H1 (cell line): Measurements from ENCODE around the gene EPM2A. TPM values are rescaled to one million over a fixed set of nuclear protein-coding genes. Genes with fewer than 3 reads are reported as not detected.

Experiments used
- CTCF ChIA-PET: fragments of 300-600 bp; sonication (Branson Sonifier 250); formaldehyde crosslinking; loops from one replicate; lab custom pipeline; 2021; ENCODE audit not compliant: partially characterized antibody; lab: Charles Lee
- POLR2A ChIA-PET: fragments of 300-600 bp; sonication (Branson Sonifier 250); formaldehyde crosslinking; loops from one replicate; lab custom pipeline; 2021; ENCODE audit warnings: inconsistent platforms; ENCODE audit not compliant: partially characterized antibody; lab: Charles Lee
- DNase-seq, 2 experiments: peaks; one replicate each; pipeline versions ENCODE4 v3.0.0 to v3.0.0-alpha.2; 2010 to 2022; ENCODE audit warnings: low spot score in 2 of 2, low read depth in 1 of 2, mixed read lengths in 1 of 2
- FAIRE-seq: peaks from 2 replicates; lab custom pipeline; 2011; peaks lifted over from hg19 to GRCh38; lab: Jason Lieb, UNC
- H2AFZ ChIP-seq: 2 replicates; pipeline ENCODE4 v1.8.1; 2012; ENCODE audit warnings: low read length, inconsistent platforms
- H2AK5ac ChIP-seq: 2 replicates; pipeline ENCODE4 v1.6.1; 2013; ENCODE audit warnings: low read depth, low read length
- H2BK120ac ChIP-seq: replicated peaks from 2 replicates; pipeline ENCODE3; 2013; ENCODE audit warnings: low read depth, low read length, inconsistent platforms
- H2BK12ac ChIP-seq: 2 replicates; pipeline ENCODE4 v1.6.1; 2013; ENCODE audit warnings: low read depth, low read length
- H2BK15ac ChIP-seq: 2 replicates; pipeline ENCODE4 v1.6.1; 2013; ENCODE audit warnings: low read length
- H2BK20ac ChIP-seq: 2 replicates; pipeline ENCODE4 v1.6.1; 2013; ENCODE audit warnings: low read length
- H2BK5ac ChIP-seq: 2 replicates; pipeline ENCODE4 v1.6.1; 2013; ENCODE audit warnings: low read depth, low read length
- H3K14ac ChIP-seq: 2 replicates; pipeline ENCODE4 v1.6.1; 2013; ENCODE audit warnings: inconsistent platforms; ENCODE audit not compliant: insufficient read length
- H3K18ac ChIP-seq: 2 replicates; pipeline ENCODE4 v1.6.1; 2013; ENCODE audit warnings: low read length; ENCODE audit errors: extremely low read depth
- H3K23ac ChIP-seq: 2 replicates; pipeline ENCODE4 v1.6.1; 2013; ENCODE audit warnings: inconsistent platforms; ENCODE audit not compliant: insufficient read length
- H3K23me2 ChIP-seq: 2 replicates; pipeline ENCODE4 v1.6.1; 2013; ENCODE audit warnings: low read depth, low read length
- H3K27ac ChIP-seq: 2 replicates; pipeline ENCODE4 v1.6.1; 2011; ENCODE audit warnings: low read depth, low read length, inconsistent platforms
- H3K27me3 ChIP-seq, 4 experiments: replicated peaks in 1 of 4; 1 replicate in 1 of 4; 2 replicates in 3 of 4; pipeline versions ENCODE4 v1.6.1 to v1.8.1; 2011 to 2013; ENCODE audit warnings: low read length in 3 of 4, mild to moderate bottlenecking in 3 of 4, inconsistent platforms in 2 of 4, mixed read lengths in 2 of 4, moderate library complexity in 1 of 4; ENCODE audit not compliant: control insufficient read depth in 3 of 4, insufficient read depth in 3 of 4; ENCODE audit errors: extremely low read depth in 1 of 4
- H3K36me3 ChIP-seq, 4 experiments: 2 replicates each; pipeline versions ENCODE4 v1.6.1 to v1.8.1; 2011 to 2013; ENCODE audit warnings: mild to moderate bottlenecking in 4 of 4, low read length in 3 of 4, moderate library complexity in 2 of 4, control low read depth in 1 of 4, inconsistent platforms in 1 of 4; ENCODE audit not compliant: insufficient read depth in 4 of 4, control insufficient read depth in 2 of 4
- H3K4ac ChIP-seq: replicated peaks from 2 replicates; pipeline ENCODE3; 2013; ENCODE audit warnings: low read length, low read depth, mixed read lengths, inconsistent platforms; ENCODE audit not compliant: insufficient read length
- H3K4me1 ChIP-seq, 4 experiments: replicated peaks in 1 of 4; 1 replicate in 1 of 4; 2 replicates in 3 of 4; pipeline versions ENCODE4 v1.6.1 to v1.8.1; 2011 to 2013; ENCODE audit warnings: low read length in 3 of 4, inconsistent platforms in 2 of 4, mixed read lengths in 1 of 4; ENCODE audit not compliant: insufficient read depth in 4 of 4, control insufficient read depth in 3 of 4
- H3K4me2 ChIP-seq, 2 experiments: 2 replicates each; pipeline versions ENCODE4 v1.6.1 to v1.8.1; 2011 to 2013; ENCODE audit warnings: low read depth in 2 of 2, low read length in 2 of 2, control low read depth in 1 of 2, inconsistent platforms in 1 of 2, mild to moderate bottlenecking in 1 of 2; ENCODE audit not compliant: insufficient read depth in 1 of 2
- H3K4me3 ChIP-seq, 4 experiments: fragments of 200-600, 300-600 bp in 1 of 4; sonication (generic), shearing (Covaris generic), sonication (Bioruptor Twin) in 1 of 4; 2 replicates each; pipeline versions ENCODE4 v1.5.1 to v1.8.1; 2011 to 2016; ENCODE audit warnings: low read length in 4 of 4, low read depth in 3 of 4, control low read depth in 2 of 4, inconsistent platforms in 2 of 4, mild to moderate bottlenecking in 2 of 4, mixed read lengths in 1 of 4, moderate library complexity in 1 of 4; ENCODE audit not compliant: insufficient read depth in 2 of 4; ENCODE audit errors: extremely low read depth in 1 of 4
- H3K56ac ChIP-seq: replicated peaks from 2 replicates; pipeline ENCODE3; 2013; ENCODE audit warnings: low read depth, mild to moderate bottlenecking, mixed read lengths, low read length, inconsistent platforms; ENCODE audit not compliant: insufficient read length
- H3K79me1 ChIP-seq: 2 replicates; pipeline ENCODE4 v1.6.1; 2013; ENCODE audit warnings: low read depth, low read length, control low read depth
- H3K79me2 ChIP-seq, 2 experiments: 2 replicates each; pipeline versions ENCODE4 v1.6.1 to v1.8.1; 2012 to 2013; ENCODE audit warnings: low read length in 2 of 2, mild to moderate bottlenecking in 2 of 2, inconsistent platforms in 1 of 2; ENCODE audit not compliant: insufficient read depth in 2 of 2, control insufficient read depth in 1 of 2
- H3K9ac ChIP-seq, 4 experiments: replicated peaks in 1 of 4; 1 replicate in 1 of 4; 2 replicates in 3 of 4; pipeline versions ENCODE4 v1.6.1 to v1.8.1; 2011 to 2013; ENCODE audit warnings: low read depth in 3 of 4, low read length in 3 of 4, control low read depth in 2 of 4, mild to moderate bottlenecking in 2 of 4, moderate library complexity in 2 of 4, inconsistent platforms in 1 of 4; ENCODE audit errors: extremely low read depth in 1 of 4
- H3K9me3 ChIP-seq, 2 experiments: 2 replicates each; pipeline versions ENCODE4 v1.6.1 to v1.8.1; 2012 to 2013; ENCODE audit warnings: mild to moderate bottlenecking in 2 of 2, moderate library complexity in 2 of 2, control low read depth in 1 of 2, inconsistent platforms in 1 of 2, low read depth in 1 of 2, low read length in 1 of 2, mixed read lengths in 1 of 2; ENCODE audit not compliant: insufficient read depth in 2 of 2
- H4K20me1 ChIP-seq, 2 experiments: replicated peaks in 1 of 2; 2 replicates each; pipeline versions ENCODE3 to v1.8.1; 2011 to 2013; ENCODE audit warnings: inconsistent platforms in 2 of 2, low read length in 2 of 2, mild to moderate bottlenecking in 1 of 2; ENCODE audit not compliant: insufficient read depth in 2 of 2, control insufficient read depth in 1 of 2
- H4K5ac ChIP-seq: 2 replicates; pipeline ENCODE4 v1.6.1; 2013; ENCODE audit warnings: low read length, low read depth, mixed read lengths, inconsistent platforms; ENCODE audit not compliant: insufficient read length
- H4K8ac ChIP-seq: 2 replicates; pipeline ENCODE4 v1.8.0; 2013; ENCODE audit warnings: mild to moderate bottlenecking, moderate library complexity, low read length, inconsistent platforms; ENCODE audit not compliant: insufficient read depth; ENCODE audit errors: extremely low read depth
- H4K91ac ChIP-seq: replicated peaks from 2 replicates; pipeline ENCODE3; 2013; ENCODE audit warnings: low read length, mixed read lengths, inconsistent platforms; ENCODE audit not compliant: insufficient read length
- CBX8 ChIP-seq: fragments of 300-800, 300-1000 bp; sonication (generic); IDR thresholded peaks from 2 replicates; pipeline ENCODE4 v1.7.1; 2016; ENCODE audit warnings: low read depth, low read length, borderline replicate concordance
- CEBPB ChIP-seq: IDR thresholded peaks from 2 replicates; pipeline ENCODE4 v1.6.1; 2012; ENCODE audit warnings: low read depth, low read length
- CHD1 ChIP-seq: IDR thresholded peaks from 2 replicates; pipeline ENCODE4 v1.6.1; 2012; ENCODE audit warnings: low read depth, low read length, improper control_type of control experiment
- EGR1 ChIP-seq: IDR thresholded peaks from 2 replicates; pipeline ENCODE4 v1.6.1; 2011; ENCODE audit warnings: low read depth, low read length, borderline replicate concordance
- EP300 ChIP-seq, 2 experiments: IDR thresholded peaks; 1 replicate in 1 of 2; 2 replicates in 1 of 2; pipeline ENCODE4 v1.6.1; 2011 to 2012; ENCODE audit warnings: low read depth in 2 of 2, low read length in 2 of 2, mild to moderate bottlenecking in 2 of 2, borderline replicate concordance in 1 of 2, inconsistent platforms in 1 of 2, moderate library complexity in 1 of 2
- POLR2AphosphoS5 ChIP-seq: IDR thresholded peaks from 2 replicates; pipeline ENCODE4 v1.6.1; 2011; ENCODE audit warnings: low read depth, low read length
- RAD21 ChIP-seq, 2 experiments: IDR thresholded peaks in 1 of 2; conservative IDR thresholded peaks in 1 of 2; 2 replicates each; pipeline ENCODE4 v1.6.1; 2011; ENCODE audit warnings: low read depth in 2 of 2, low read length in 2 of 2, improper control_type of control experiment in 1 of 2, inconsistent platforms in 1 of 2, mild to moderate bottlenecking in 1 of 2, moderate library complexity in 1 of 2
- SIN3A ChIP-seq, 2 experiments: IDR thresholded peaks in 1 of 2; conservative IDR thresholded peaks in 1 of 2; 2 replicates each; pipeline ENCODE4 v1.6.1; 2011 to 2012; ENCODE audit warnings: low read length in 2 of 2, improper control_type of control experiment in 1 of 2, low read depth in 1 of 2, mild to moderate bottlenecking in 1 of 2
- TCF12 ChIP-seq: IDR thresholded peaks from 2 replicates; pipeline ENCODE4 v1.6.1; 2011; ENCODE audit warnings: low read depth, mild to moderate bottlenecking, low read length
- YY1 ChIP-seq: IDR thresholded peaks from 2 replicates; pipeline ENCODE4 v1.6.1; 2011; ENCODE audit warnings: low read depth, mild to moderate bottlenecking, low read length
- ZNF274 ChIP-seq: IDR thresholded peaks from 2 replicates; pipeline ENCODE4 v1.7.0; 2012; ENCODE audit warnings: low read length, borderline replicate concordance; ENCODE audit errors: extremely low read depth
- WGBS, 2 experiments: shearing (Covaris generic) in 1 of 2; methylation state at CpG; one replicate each; pipeline versions ENCODE4 v1.1.6 to v1.1.7; 2013 to 2015; ENCODE audit warnings: low lambda C conversion rate in 2 of 2, mixed read lengths in 2 of 2, inconsistent platforms in 1 of 2, low coverage in 1 of 2, missing lambda C conversion rate in 1 of 2; ENCODE audit not compliant: insufficient replicate concordance in 2 of 2, insufficient coverage in 1 of 2, insufficient read length in 1 of 2; ENCODE audit errors: extremely low coverage in 1 of 2, missing lambda C conversion rate in 1 of 2; 5-methylcytosine and 5-hydroxymethylcytosine counted together
- polyA plus RNA-seq, 7 experiments: library from polyadenylated mRNA; depleted of rRNA in 3 of 7; stranded (reverse) in 5 of 7; unstranded in 2 of 7; fragments of >200 nt in 5 of 7; fragments of 200-250 nt in 2 of 7; gene quantifications; 1 replicate in 5 of 7; 2 replicates in 1 of 7; 4 replicates in 1 of 7; pipeline versions ENCODE4 v1.2.1 to v1.2.3, GENCODE V29; 2011 to 2013; ENCODE audit warnings: missing spikeins in 2 of 7, mixed read lengths in 2 of 7
- total RNA-seq: library from RNA; stranded (reverse); fragmentation: NEBNext Ultra II Directional; extraction: Animal tissue kit (Norgen Biotek cat#: 25700); gene quantifications from 2 replicates; pipeline ENCODE4 v1.2.1, GENCODE V29; 2021
- TF ChIP-seq, protein P1 (sequence below): IDR thresholded peaks from 2 replicates; pipeline ENCODE4 v1.6.1; 2011; ENCODE audit warnings: low read length, improper control_type of control experiment

EPM2A gene
- total and polyA plus RNA-seq, 2 of the 8 experiments (the other 6 are each of a cell fraction or from before 2014, with no cell fraction given) = 2.3 to 6.2 TPM

DNA sequence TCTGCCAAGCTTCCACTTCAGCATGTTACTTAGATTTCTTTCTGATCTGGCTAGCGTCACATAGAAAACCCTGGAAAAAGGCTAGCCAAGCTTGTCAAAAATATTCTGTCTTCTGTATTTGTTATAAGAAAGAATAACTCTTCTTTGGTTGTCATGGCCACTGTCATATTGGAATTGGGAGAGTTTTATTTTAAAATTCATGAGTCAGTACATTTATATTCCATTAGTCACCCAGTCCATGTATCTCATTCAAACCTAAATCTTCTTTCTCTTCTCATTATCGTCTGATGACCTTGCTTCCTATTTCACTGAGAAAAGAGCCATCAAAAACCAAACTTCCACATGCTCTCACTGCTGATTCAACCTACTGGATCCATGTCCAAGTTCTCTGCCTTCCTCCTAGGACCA is 65.7 kb downstream of the EPM2A start:
- no peaks in the 10 kb centered on the region for H3K9me3 ChIP-seq
- ChIA-PET POLR2A (no interaction called here), CTCF (no interaction called here)
- H4K8ac ChIP-seq = no peak overlapping the region
- no peak overlapping the region for H3K56ac ChIP-seq
- no peaks in the 10 kb centered on the region for H3K23me2 ChIP-seq
- H3K27ac ChIP-seq = no peak overlapping the region
- H3K4ac ChIP-seq = no peak overlapping the region
- H3K18ac ChIP-seq = no peak overlapping the region
- H3K23ac ChIP-seq = no peak overlapping the region
- no peak overlapping the region for H3K4me2 ChIP-seq
- no peak overlapping the region for H2AK5ac ChIP-seq
- H3K79me1 ChIP-seq = no peaks in the 10 kb centered on the region
- no peak overlapping the region for H2BK20ac ChIP-seq
- H4K20me1 ChIP-seq = no peaks in the 10 kb centered on the region
- H2BK12ac ChIP-seq = no peak overlapping the region
- no peak overlapping the region for H3K14ac ChIP-seq
- FAIRE-seq = no peak
- no peak overlapping the region for H2BK15ac ChIP-seq
- no peak overlapping the region for H4K5ac ChIP-seq
- no peaks in the 10 kb centered on the region for H3K36me3 ChIP-seq
- TF ChIP-seq SIN3A (conservative IDR thresholded peaks at IDR 0.05 in 1 of 2, IDR thresholded peaks at IDR 0.05 in 1 of 2; ENCODE audit: low read depth in 1 of 2, low read length in 2 of 2) (no peak), POLR2AphosphoS5 (no peak), TCF12 (no peak), CEBPB (no peak), YY1 (no peak), EP300 (IDR thresholded peaks at IDR 0.05; ENCODE audit: borderline replicate concordance in 1 of 2, low read depth in 2 of 2, low read length in 2 of 2) (no peak), CBX8 (no peak), CHD1 (no peak), RAD21 (IDR thresholded peaks at IDR 0.05 in 1 of 2, conservative IDR thresholded peaks at IDR 0.05 in 1 of 2; ENCODE audit: low read depth in 2 of 2, low read length in 2 of 2) (no peak), ZNF274 (no peak), EGR1 (no peak)
- TF ChIP-seq, protein P1, sequence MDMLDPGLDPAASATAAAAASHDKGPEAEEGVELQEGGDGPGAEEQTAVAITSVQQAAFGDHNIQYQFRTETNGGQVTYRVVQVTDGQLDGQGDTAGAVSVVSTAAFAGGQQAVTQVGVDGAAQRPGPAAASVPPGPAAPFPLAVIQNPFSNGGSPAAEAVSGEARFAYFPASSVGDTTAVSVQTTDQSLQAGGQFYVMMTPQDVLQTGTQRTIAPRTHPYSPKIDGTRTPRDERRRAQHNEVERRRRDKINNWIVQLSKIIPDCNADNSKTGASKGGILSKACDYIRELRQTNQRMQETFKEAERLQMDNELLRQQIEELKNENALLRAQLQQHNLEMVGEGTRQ = no peak
- no peak overlapping the region for H2AFZ ChIP-seq
- no peak overlapping the region for H3K4me3 ChIP-seq
- H3K27me3 ChIP-seq = no peaks in the 10 kb centered on the region
- DNase-seq = no peak
- H3K79me2 ChIP-seq = no peaks in the 10 kb centered on the region
- WGBS, 2 experiments = 92% methylated on average over 2 of the region's 2 CpGs; no CpG with 5 or more reads in 1 of the 2 experiments
- no peak overlapping the region for H2BK120ac ChIP-seq
- H3K9ac ChIP-seq = no peak overlapping the region
- no peak overlapping the region for H4K91ac ChIP-seq
- H2BK5ac ChIP-seq = no peak overlapping the region
- H3K4me1 ChIP-seq = peaks cover 0 to 2% (median 0%) of the 10 kb centered on the region in 4 experiments; a peak in 1 of 7 replicates
